Heart left ventricle (tissue), 16 donors: ENCODE results near the gene EXOC4. TPM values are rescaled to one million over a fixed set of nuclear protein-coding genes. Genes with fewer than 3 reads are reported as not detected.
A peak's percentile ranks its signal among the peaks of the same experiment; 100 is the strongest.

Experiments
- ATAC-seq, 4 donors: fragments of 200-7000 bp; cut with Tn5 transposase; one replicate each; pipeline ENCODE4 v1.9.1; 2020 to 2022; ENCODE audit warnings: moderate library complexity in 4 of 4, mild to moderate bottlenecking in 3 of 4, moderate number of reproducible peaks in 1 of 4
- DNase-seq, 5 donors: peaks; one replicate each; pipeline ENCODE4 v3.0.0-alpha.2; 2020
- H3K27ac ChIP-seq, 12 donors: fragments of 200-600 bp; sonication (generic) in 4 of 12; one replicate each; pipeline versions ENCODE4 v1.5.0 to v1.8.0; 2016 to 2022; ENCODE audit warnings: mild to moderate bottlenecking in 2 of 12
- H3K27me3 ChIP-seq, 9 donors: fragments of 200-600 bp; sonication (generic) in 2 of 9; one replicate each; pipeline versions ENCODE4 v1.5.1 to v1.8.0; 2016 to 2022; ENCODE audit warnings: mild to moderate bottlenecking in 3 of 9
- H3K36me3 ChIP-seq, 9 donors: fragments of 200-600 bp; sonication (generic) in 2 of 9; one replicate each; pipeline versions ENCODE4 v1.5.0 to v1.8.0; 2018 to 2022; ENCODE audit warnings: mild to moderate bottlenecking in 2 of 9
- H3K4me1 ChIP-seq, 12 donors: fragments of 200-600 bp; sonication (generic) in 4 of 12; one replicate each; pipeline versions ENCODE4 v1.5.0 to v1.8.0; 2016 to 2022; ENCODE audit warnings: mild to moderate bottlenecking in 3 of 12
- H3K4me3 ChIP-seq, 12 donors: fragments of 200-600 bp; sonication (generic) in 4 of 12; one replicate each; pipeline versions ENCODE4 v1.5.0 to v1.8.0; 2017 to 2022; ENCODE audit warnings: mild to moderate bottlenecking in 9 of 12, moderate library complexity in 4 of 12
- H3K9me3 ChIP-seq, 12 donors: fragments of 200-600 bp; sonication (generic) in 4 of 12; one replicate each; pipeline versions ENCODE4 v1.5.0 to v1.8.0; 2016 to 2022; ENCODE audit warnings: mild to moderate bottlenecking in 1 of 12
- POLR2A ChIP-seq, 2 donors: fragments of 450-650 bp; IDR thresholded peaks; one replicate each; pipeline ENCODE4 v1.6.1; 2017; ENCODE audit warnings: antibody characterized with exemption in 2 of 2, mild to moderate bottlenecking in 2 of 2, moderate library complexity in 2 of 2
- WGBS, 4 donors: extraction: QIAGEN DNeasy Blood & Tissue Kit in 2 of 4; methylation state at CpG; one replicate each; pipeline versions ENCODE4 v1.1.5 to v1.1.7; 2013 to 2018; 5-methylcytosine and 5-hydroxymethylcytosine counted together
- intact Hi-C, 10 donors: fragments of 100-400 bp; cut with DNase I; formaldehyde crosslinking; loops; one replicate each; pipeline versions ENCODE4 v1.11.1 to v1.14.2; 2022
- polyA plus RNA-seq, 2 donors: library from polyadenylated mRNA; stranded (reverse); fragments of 200-250 nt; gene quantifications; one replicate each; pipeline ENCODE4 v1.2.3, GENCODE V29; 2013
- total RNA-seq, 9 donors: library from RNA; depleted of rRNA in 2 of 9; stranded (reverse); fragments of >200 nt in 2 of 9; fragmentation: NEBNext Ultra II Directional in 3 of 9; extraction: Animal tissue kit (Norgen Biotek cat#: 25700) in 3 of 9; gene quantifications; one replicate each; pipeline versions ENCODE4 v1.1.0 to v1.2.4, GENCODE V29; 2016 to 2023
- TF ChIP-seq, protein P1 (sequence below), 12 donors: fragments of 200-600 bp; sonication (generic) in 4 of 12; IDR thresholded peaks; one replicate each; pipeline versions ENCODE4 v1.5.0 to v1.8.0; 2018 to 2022; ENCODE audit warnings: antibody characterized with exemption in 12 of 12, mild to moderate bottlenecking in 5 of 12
- donor health status: ischemic (EF 13 %, LVEDD 7.1; RV severe dilation, severe dysfunction).
- donor health status: healthy with polysubstance abuse.
- donor health status: DM: no; HTN: yes; CAD: no.
- donor health status: DM: no; HTN: no; CAD: no.
- donor health status: ischemic (EF 25% LVEDD 6.9; RV normal size, moderate dysfunction).
- donor health status: ischemic (EF 25% LVEDD 5.7; RV mildly dilated, moderate dysfunction).
- donor health status: healthy.
- donor health status: DM: yes; HTN: yes; CAD: no.
- donor health status: ischemic (EF 35%, LVEDD 5.7; RV mildly dilated, moderate dysfunction).
- donor health status: nonischemic (EF 11% LVEDD 7.7; RV severe dilation, severe dysfunction).
- donor health status: DM: yes; HTN: yes; CAD: no.
- donor health status: PGD.
- donor health status: ischemic (EF 29% LVEDD 5.4; RV normal size, mild dysfunction).
- donor health status: nonischemic (EF 23%, LVEDD 6.1; RV moderate dilation, normal function).

EXOC4 gene
- total and polyA plus RNA-seq, 11 donors: 8.8 to 61.2 (median 33.8) TPM

DNA sequence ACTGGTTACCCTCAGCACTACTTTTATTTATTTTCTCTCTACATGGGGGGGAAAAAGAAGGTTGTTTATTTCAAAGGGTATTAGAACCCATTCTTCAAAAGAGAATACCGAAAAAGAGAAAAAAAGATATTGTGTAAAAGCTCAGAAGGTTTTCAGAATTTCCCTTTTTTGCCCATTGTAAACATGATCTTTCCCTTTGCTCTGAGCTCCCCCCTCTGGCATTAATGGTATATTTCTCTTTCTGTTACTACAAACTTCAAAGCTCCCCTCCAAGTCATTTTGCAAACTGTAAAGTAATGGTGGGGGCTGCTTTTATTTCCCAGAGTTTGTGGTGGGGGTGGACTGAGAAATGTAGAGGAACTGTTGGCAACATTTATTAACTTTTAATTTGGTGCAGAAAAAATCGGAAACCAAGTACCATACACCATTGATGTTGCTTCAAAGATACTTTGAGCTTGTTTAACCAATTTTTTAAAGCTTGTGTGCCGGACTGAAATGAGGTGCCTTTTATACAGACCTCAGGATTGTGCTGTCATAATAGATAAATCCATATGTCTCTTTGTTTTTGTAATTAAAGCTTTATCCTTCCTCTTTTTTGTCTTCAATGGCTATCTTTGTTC, 181.5 kb downstream of the EXOC4 start:
- TF ChIP-seq POLR2A (IDR thresholded peaks at IDR 0.05): no peak
- TF ChIP-seq, protein P1, sequence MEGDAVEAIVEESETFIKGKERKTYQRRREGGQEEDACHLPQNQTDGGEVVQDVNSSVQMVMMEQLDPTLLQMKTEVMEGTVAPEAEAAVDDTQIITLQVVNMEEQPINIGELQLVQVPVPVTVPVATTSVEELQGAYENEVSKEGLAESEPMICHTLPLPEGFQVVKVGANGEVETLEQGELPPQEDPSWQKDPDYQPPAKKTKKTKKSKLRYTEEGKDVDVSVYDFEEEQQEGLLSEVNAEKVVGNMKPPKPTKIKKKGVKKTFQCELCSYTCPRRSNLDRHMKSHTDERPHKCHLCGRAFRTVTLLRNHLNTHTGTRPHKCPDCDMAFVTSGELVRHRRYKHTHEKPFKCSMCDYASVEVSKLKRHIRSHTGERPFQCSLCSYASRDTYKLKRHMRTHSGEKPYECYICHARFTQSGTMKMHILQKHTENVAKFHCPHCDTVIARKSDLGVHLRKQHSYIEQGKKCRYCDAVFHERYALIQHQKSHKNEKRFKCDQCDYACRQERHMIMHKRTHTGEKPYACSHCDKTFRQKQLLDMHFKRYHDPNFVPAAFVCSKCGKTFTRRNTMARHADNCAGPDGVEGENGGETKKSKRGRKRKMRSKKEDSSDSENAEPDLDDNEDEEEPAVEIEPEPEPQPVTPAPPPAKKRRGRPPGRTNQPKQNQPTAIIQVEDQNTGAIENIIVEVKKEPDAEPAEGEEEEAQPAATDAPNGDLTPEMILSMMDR (IDR thresholded peaks at IDR 0.05): peak in 11 of 12 donors; percentile 20 to 59 (median 45)
- Histone ChIP-seq H3K36me3 (no peaks in the 10 kb centered on the region), H3K4me3 (no peak overlapping the region), H3K27ac (no peak overlapping the region), H3K4me1 (peaks cover 0 to 19% (median 0%) of the 10 kb centered on the region in 12 donors), H3K27me3 (no peaks in the 10 kb centered on the region), H3K9me3 (peaks cover 0 to 7% (median 0%) of the 10 kb centered on the region in 12 donors)
- intact Hi-C loops: loop anchor here in 2 of 10 donors (10.0 kb wide), 3 partner anchors 200 to 1120 kb away; no protein-coding TSS in a partner anchor
- 56 to 67% (median 59%) methylated on average over 3 of the region's 3 CpGs for WGBS, 4 donors
- ATAC-seq: peak in 1 of 4 donors; percentile 31
- DNase-seq: no peak

DNA sequence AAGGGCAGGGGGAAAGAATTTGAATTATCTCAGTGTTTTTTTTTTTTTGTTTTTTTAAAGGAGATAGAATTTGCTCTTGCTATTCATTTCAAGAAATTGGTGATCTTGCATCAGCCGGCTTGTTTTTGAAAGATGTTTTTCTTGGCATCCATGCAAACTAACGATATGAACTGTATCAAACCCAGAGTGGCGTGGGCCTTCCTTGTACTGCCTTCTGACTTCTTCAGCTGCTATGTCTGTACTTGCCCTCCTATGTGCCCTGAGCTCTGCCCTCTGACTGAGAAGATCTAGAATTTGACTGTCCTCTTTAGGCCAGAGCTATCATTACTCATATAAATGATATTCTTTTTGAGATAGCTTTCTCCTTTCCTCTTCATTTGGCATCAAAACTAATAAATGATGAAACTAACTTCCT, 183.1 kb downstream of the EXOC4 start:
- ATAC-seq (peak in 3 of 4 donors; percentile 45 to 89 (median 54)), DNase-seq (peak in 1 of 5 donors; percentile 45)
- no peak overlapping the region for H3K4me3 ChIP-seq
- peaks cover 0 to 19% (median 0%) of the 10 kb centered on the region in 12 donors for H3K4me1 ChIP-seq
- no peaks in the 10 kb centered on the region for H3K27me3 ChIP-seq
- H3K27ac ChIP-seq: peak overlapping the region in 5 of 12 donors; percentile 2 to 40 (median 22)
- intact Hi-C loops: loop anchor here in 2 of 10 donors (10.0 kb wide), 3 partner anchors 201 to 1121 kb away; no protein-coding TSS in a partner anchor
- H3K36me3 ChIP-seq: no peaks in the 10 kb centered on the region
- H3K9me3 ChIP-seq: no peaks in the 10 kb centered on the region
- 47 to 63% (median 49%) methylated on average over 3 of the region's 3 CpGs for WGBS, 4 donors
- TF ChIP-seq POLR2A (IDR thresholded peaks at IDR 0.05): no peak
- TF ChIP-seq, protein P1 (IDR thresholded peaks at IDR 0.05): no peak

DNA sequence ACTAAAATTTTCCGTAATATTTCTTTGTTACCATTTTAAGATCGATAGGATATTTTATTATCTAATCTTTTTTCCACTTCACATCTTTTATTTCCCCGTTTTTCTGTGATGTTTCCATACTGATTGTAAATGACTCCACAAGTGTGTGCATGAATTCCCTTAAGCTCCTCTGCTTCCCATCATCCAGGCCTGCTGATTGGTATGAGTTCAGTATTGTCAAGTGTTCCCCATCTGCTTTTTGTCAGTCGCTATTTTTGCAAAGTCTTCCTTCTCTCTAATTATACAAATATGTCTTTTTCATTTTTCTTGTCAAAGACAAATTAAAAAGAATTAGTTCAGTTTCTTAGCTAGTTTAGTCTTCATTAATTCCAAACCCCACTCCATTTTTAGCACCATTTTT, 184.7 kb downstream of the EXOC4 start:
- H3K36me3 ChIP-seq: no peaks in the 10 kb centered on the region
- H3K4me3 ChIP-seq: no peak overlapping the region
- intact Hi-C loops: loop anchor here in 2 of 10 donors (10.0 kb wide), 3 partner anchors 203 to 1123 kb away; no protein-coding TSS in a partner anchor
- no peaks in the 10 kb centered on the region for H3K27me3 ChIP-seq
- 53 to 67% (median 61%) methylated on average over 4 of the region's 4 CpGs for WGBS, 4 donors
- H3K4me1 ChIP-seq: peaks cover 0 to 19% (median 0%) of the 10 kb centered on the region in 12 donors
- ATAC-seq: peak in 1 of 4 donors; percentile 69
- peak overlapping the region in 1 of 12 donors; percentile 2 for H3K27ac ChIP-seq
- TF ChIP-seq, protein P1 (IDR thresholded peaks at IDR 0.05): no peak
- TF ChIP-seq POLR2A (IDR thresholded peaks at IDR 0.05): no peak
- no peaks in the 10 kb centered on the region for H3K9me3 ChIP-seq
- no peak for DNase-seq

DNA sequence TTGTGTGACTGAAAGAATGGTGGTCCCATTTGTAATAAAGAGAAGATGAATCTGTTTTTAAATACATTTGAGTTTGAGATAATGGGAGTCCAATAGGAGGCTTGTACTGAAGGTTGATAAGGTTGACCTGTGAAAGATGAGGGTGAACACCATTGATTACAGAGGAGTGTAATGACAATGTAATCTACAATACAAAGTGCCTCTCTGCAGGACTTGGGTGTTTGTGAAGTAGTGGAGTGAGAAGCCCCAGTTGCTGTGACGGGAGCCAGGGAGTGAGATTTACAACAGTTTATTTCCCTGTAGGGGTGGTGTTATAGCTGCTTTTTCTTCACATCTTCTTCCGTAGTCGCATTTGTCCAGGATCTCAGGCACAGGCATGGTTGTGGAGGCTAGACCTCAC, 189.9 kb downstream of the EXOC4 start:
- H3K36me3 ChIP-seq: no peaks in the 10 kb centered on the region
- H3K4me3 ChIP-seq: no peak overlapping the region
- peaks cover 0 to 2% (median 0%) of the 10 kb centered on the region in 12 donors for H3K4me1 ChIP-seq
- DNase-seq: no peak
- no peaks in the 10 kb centered on the region for H3K27me3 ChIP-seq
- 81 to 90% (median 83%) methylated on average over 3 of the region's 3 CpGs for WGBS, 4 donors
- no peak overlapping the region for H3K27ac ChIP-seq
- TF ChIP-seq POLR2A (IDR thresholded peaks at IDR 0.05): no peak
- TF ChIP-seq, protein P1 (IDR thresholded peaks at IDR 0.05): no peak
- H3K9me3 ChIP-seq: no peaks in the 10 kb centered on the region
- intact Hi-C loops: loop anchor here in 1 of 10 donors (10.0 kb wide), 1 partner anchor 728 kb away; no protein-coding TSS in a partner anchor
- ATAC-seq: no peak
